ENCODE measurements around the gene TOP2A.
"Not testable (repeated sequence)": the region's sequence is repeated elsewhere in the genome, so short reads cannot be mapped to it uniquely, and the experiment has no call there.

GRCh38 chr17:40372644-40373043 is 45.1 kb downstream of the TOP2A start:
- TF ChIP-seq POLR2AphosphoS5 (IDR thresholded peaks at IDR 0.05; ENCODE audit: low read depth, low read length); POLR2A (IDR thresholded peaks at IDR 0.05; ENCODE audit: low read depth, low read length); SPI1 (IDR thresholded peaks at IDR 0.05; ENCODE audit: low read depth, low read length); TAF1 (IDR thresholded peaks at IDR 0.05; ENCODE audit: low read depth, low read length); PAX5 (IDR thresholded peaks at IDR 0.05; ENCODE audit: insufficient read depth, low read length, severe bottlenecking); POU2F2 (IDR thresholded peaks at IDR 0.05; ENCODE audit: low read depth, low read length): not testable (repeated sequence)
